HL-60 (cell line): ENCODE data around the gene ARL5C.

Source experiments
- DNase-seq, 2 experiments: peaks; one replicate each; pipeline ENCODE4 v3.0.0-alpha.2; 2010 to 2020; ENCODE audit warnings: low read depth in 1 of 2, low spot score in 1 of 2
- H3K27ac ChIP-seq: fragments of 250-450 bp; sonication (Bioruptor Pico); replicated peaks from 2 replicates; pipeline ENCODE4 v1.5.1; 2020; ENCODE audit warnings: mild to moderate bottlenecking, moderate library complexity
- H3K27me3 ChIP-seq: fragments of 250-450 bp; sonication (Bioruptor Pico); 2 replicates; pipeline ENCODE4 v1.5.1; 2021; ENCODE audit warnings: mild to moderate bottlenecking, moderate library complexity; ENCODE audit not compliant: insufficient read depth, poor library complexity, severe bottlenecking
- H3K4me3 ChIP-seq: replicated peaks from 2 replicates; pipeline ENCODE4 v1.5.1; 2011; ENCODE audit warnings: mild to moderate bottlenecking, control low read depth, low read length; ENCODE audit not compliant: insufficient read depth
- CTCF ChIP-seq: IDR thresholded peaks from one replicate; pipeline ENCODE4 v1.5.1; 2011; ENCODE audit warnings: low read length, control low read depth, inconsistent platforms; ENCODE audit not compliant: insufficient read depth
- GABPA ChIP-seq: IDR thresholded peaks from 2 replicates; pipeline ENCODE4 v1.6.1; 2012; ENCODE audit warnings: low read depth
- POLR2AphosphoS5 ChIP-seq: IDR thresholded peaks from 2 replicates; pipeline ENCODE4 v1.6.1; 2012; ENCODE audit warnings: low read depth
- SPI1 ChIP-seq: IDR thresholded peaks from 2 replicates; pipeline ENCODE4 v1.6.1; 2012; ENCODE audit warnings: low read depth, mild to moderate bottlenecking, borderline replicate concordance
- TF ChIP-seq, protein P1 (sequence below): IDR thresholded peaks from 2 replicates; pipeline ENCODE4 v1.6.1; 2012; ENCODE audit warnings: low read depth; ENCODE audit not compliant: insufficient replicate concordance

ARL5C gene

DNA sequence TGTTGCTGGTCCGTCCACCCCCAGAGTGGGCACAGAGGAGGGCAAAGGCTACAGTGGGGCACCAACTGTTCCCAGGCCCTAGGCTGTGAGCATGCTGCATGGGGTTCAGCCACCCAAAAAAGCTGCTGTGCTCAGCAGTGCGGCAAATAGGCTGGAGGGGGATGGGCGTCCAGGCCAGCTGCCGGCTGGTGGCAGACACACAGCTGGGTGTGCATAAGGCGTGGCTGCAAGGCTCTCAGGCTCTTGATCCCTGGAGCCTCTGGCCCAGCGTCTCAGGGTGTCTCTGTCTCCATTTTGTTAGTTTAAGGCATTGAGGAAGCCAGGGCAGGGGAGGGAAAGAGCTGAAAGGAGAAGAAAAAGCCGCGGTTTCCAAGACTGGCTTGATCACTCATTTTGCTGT lies 42.9 kb upstream of the ARL5C start:
- Histone ChIP-seq H3K4me3 (no peak overlapping the region), H3K27ac (no peak overlapping the region), H3K27me3 (no peaks in the 10 kb centered on the region)
- TF ChIP-seq GABPA (no peak), POLR2AphosphoS5 (peak; percentile 36; the same call in 1 of the 2 replicates)
- DNase-seq, result peak; percentile 67 to 74

DNA sequence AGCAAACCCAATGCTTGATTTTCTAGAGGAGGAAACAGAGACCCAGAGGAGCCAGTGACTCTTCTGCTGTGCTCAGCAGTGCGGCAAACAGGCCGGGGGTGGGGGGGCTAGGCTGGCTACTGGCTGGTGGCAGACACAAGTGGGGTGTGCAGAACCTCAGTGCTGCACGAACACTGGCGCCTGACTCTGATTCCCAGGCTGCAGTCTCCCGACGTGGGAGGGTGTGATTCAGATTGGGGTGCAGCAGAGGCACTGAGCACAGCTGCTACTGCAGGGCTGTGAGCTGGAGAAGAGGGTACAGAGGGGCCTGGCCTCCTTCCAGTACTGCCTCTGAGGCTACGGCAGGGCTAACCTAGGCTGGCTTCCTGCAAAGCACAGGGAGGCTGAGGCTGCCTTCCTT lies 42.2 kb upstream of the ARL5C start:
- Histone ChIP-seq H3K27ac (no peak overlapping the region), H3K4me3 (no peak overlapping the region), H3K27me3 (no peaks in the 10 kb centered on the region)
- TF ChIP-seq CTCF, result no peak
- no peak for TF ChIP-seq POLR2AphosphoS5
- no peak for TF ChIP-seq SPI1
- TF ChIP-seq, protein P1, sequence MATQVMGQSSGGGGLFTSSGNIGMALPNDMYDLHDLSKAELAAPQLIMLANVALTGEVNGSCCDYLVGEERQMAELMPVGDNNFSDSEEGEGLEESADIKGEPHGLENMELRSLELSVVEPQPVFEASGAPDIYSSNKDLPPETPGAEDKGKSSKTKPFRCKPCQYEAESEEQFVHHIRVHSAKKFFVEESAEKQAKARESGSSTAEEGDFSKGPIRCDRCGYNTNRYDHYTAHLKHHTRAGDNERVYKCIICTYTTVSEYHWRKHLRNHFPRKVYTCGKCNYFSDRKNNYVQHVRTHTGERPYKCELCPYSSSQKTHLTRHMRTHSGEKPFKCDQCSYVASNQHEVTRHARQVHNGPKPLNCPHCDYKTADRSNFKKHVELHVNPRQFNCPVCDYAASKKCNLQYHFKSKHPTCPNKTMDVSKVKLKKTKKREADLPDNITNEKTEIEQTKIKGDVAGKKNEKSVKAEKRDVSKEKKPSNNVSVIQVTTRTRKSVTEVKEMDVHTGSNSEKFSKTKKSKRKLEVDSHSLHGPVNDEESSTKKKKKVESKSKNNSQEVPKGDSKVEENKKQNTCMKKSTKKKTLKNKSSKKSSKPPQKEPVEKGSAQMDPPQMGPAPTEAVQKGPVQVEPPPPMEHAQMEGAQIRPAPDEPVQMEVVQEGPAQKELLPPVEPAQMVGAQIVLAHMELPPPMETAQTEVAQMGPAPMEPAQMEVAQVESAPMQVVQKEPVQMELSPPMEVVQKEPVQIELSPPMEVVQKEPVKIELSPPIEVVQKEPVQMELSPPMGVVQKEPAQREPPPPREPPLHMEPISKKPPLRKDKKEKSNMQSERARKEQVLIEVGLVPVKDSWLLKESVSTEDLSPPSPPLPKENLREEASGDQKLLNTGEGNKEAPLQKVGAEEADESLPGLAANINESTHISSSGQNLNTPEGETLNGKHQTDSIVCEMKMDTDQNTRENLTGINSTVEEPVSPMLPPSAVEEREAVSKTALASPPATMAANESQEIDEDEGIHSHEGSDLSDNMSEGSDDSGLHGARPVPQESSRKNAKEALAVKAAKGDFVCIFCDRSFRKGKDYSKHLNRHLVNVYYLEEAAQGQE, result no peak
- TF ChIP-seq GABPA, result no peak
- no peak for DNase-seq

DNA sequence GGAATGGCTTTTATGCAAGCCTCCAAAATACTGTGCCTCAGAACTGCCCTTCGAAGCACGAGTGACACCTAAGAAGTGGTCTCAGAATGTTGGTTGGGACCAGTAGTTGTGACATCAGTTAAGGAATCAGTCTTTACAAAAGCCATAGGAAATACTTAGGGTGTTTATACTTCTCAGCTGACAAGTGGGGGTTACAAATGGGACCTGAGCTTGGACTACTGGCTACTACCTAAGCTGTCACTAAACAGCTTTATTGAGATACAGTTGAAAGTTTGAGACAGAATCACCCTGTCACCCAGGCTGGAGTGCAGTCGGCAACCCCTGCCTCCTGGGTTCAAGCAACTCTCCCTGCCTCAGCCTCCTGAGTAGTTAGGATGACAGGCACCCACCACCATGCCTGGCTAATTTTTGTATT lies 39.2 kb upstream of the ARL5C start:
- no peak overlapping the region for H3K4me3 ChIP-seq
- H3K27ac ChIP-seq, result no peak overlapping the region
- no peaks in the 10 kb centered on the region for H3K27me3 ChIP-seq
- peak; percentile 60 for TF ChIP-seq POLR2AphosphoS5
- TF ChIP-seq, protein P1, result no peak
- no peak for DNase-seq

GRCh38 chr17:39204245-39204644 lies 38.3 kb upstream of the ARL5C start:
- no peaks in the 10 kb centered on the region for H3K27me3 ChIP-seq
- TF ChIP-seq, protein P1, result no peak
- TF ChIP-seq GABPA (no peak), CTCF (no peak), POLR2AphosphoS5 (no peak)
- H3K4me3 ChIP-seq, result no peak overlapping the region
- no peak overlapping the region for H3K27ac ChIP-seq
- DNase-seq, result no peak
